GM12878 (cell line): Measurements from ENCODE around the gene PEX6. TPM values are rescaled to one million over a fixed set of nuclear protein-coding genes. Genes with fewer than 3 reads are reported as not detected.

Experiments
- ATAC-seq: fragments of 200-7000 bp; cut with Tn5 transposase; 3 replicates; pipeline ENCODE4 v1.9.1; 2020; ENCODE audit warnings: mild to moderate bottlenecking, moderate library complexity
- BruUV-seq: library from RNA; stranded (reverse); fragments of 400-500 nt; replicated peaks from 2 replicates; lab custom pipeline; 2021; lab: Mats Ljungman, UMichigan
- CTCF ChIA-PET: fragments of 300-600 bp; sonication (Branson Sonifier 250); formaldehyde crosslinking; extraction: SDS; loops from one replicate; lab custom pipeline; 2021; ENCODE audit warnings: inconsistent platforms; lab: Yijun Ruan, JAX
- POLR2A ChIA-PET: fragments of 350-600 bp; formaldehyde crosslinking; extraction: SDS; loops from one replicate; lab custom pipeline; 2021; ENCODE audit warnings: inconsistent platforms; lab: Charles Lee
- RAD21 ChIA-PET: fragments of 300-600 bp; sonication (Branson Sonifier 250); formaldehyde crosslinking; loops from one replicate; lab custom pipeline; 2023; ENCODE audit warnings: antibody characterized with exemption; ENCODE audit not compliant: unreplicated experiment; lab: Charles Lee
- SMC1A ChIA-PET: fragments of 300-600 bp; sonication (Branson Sonifier 250); formaldehyde crosslinking; loops from one replicate; lab custom pipeline; 2023; ENCODE audit not compliant: unreplicated experiment, uncharacterized antibody; lab: Charles Lee
- DNase-seq: peaks from one replicate; pipeline ENCODE4 v3.0.0-alpha.2; 2011; ENCODE audit warnings: low read depth, low spot score
- FAIRE-seq: peaks from 3 replicates; lab custom pipeline; 2011; peaks lifted over from hg19 to GRCh38; lab: Jason Lieb, UNC
- H2AFZ ChIP-seq: 2 replicates; pipeline ENCODE4 v1.6.0; 2011; ENCODE audit warnings: low read depth, low read length, control low read depth; ENCODE audit not compliant: control insufficient read depth
- H3K27ac ChIP-seq: 2 replicates; pipeline ENCODE4 v1.5.1; 2011; ENCODE audit warnings: control low read depth; ENCODE audit not compliant: control insufficient read depth, insufficient read depth
- H3K27me3 ChIP-seq, 2 experiments: replicated peaks in 1 of 2; 2 replicates each; pipeline versions ENCODE4 v1.6.0 to v1.6.1; 2011; ENCODE audit warnings: low read length in 1 of 2; ENCODE audit not compliant: control insufficient read depth in 2 of 2, insufficient read depth in 2 of 2
- H3K36me3 ChIP-seq, 2 experiments: 2 replicates each; pipeline ENCODE4 v1.5.1; 2011; ENCODE audit warnings: low read length in 1 of 2; ENCODE audit not compliant: control insufficient read depth in 2 of 2, insufficient read depth in 2 of 2
- H3K4me1 ChIP-seq: 2 replicates; pipeline ENCODE4 v1.6.1; 2011; ENCODE audit warnings: mild to moderate bottlenecking, low read length, moderate library complexity, mixed read lengths; ENCODE audit not compliant: control insufficient read depth, insufficient read depth
- H3K4me2 ChIP-seq: 2 replicates; pipeline ENCODE4 v1.6.0; 2011; ENCODE audit warnings: control low read depth; ENCODE audit not compliant: control insufficient read depth, insufficient read depth
- H3K4me3 ChIP-seq: fragments of 200-600 bp; sonication (generic); 2 replicates; pipeline ENCODE4 v1.5.1; 2016
- H3K79me2 ChIP-seq: 2 replicates; pipeline ENCODE4 v1.6.0; 2011; ENCODE audit warnings: low read length; ENCODE audit not compliant: control insufficient read depth, insufficient read depth
- H3K9ac ChIP-seq: 2 replicates; pipeline ENCODE4 v1.8.0; 2011; ENCODE audit warnings: low read length, control low read depth, mixed read lengths; ENCODE audit not compliant: control insufficient read depth, insufficient read depth
- H3K9me3 ChIP-seq: replicated peaks from 3 replicates; pipeline ENCODE4 v1.5.1; 2011; ENCODE audit warnings: mild to moderate bottlenecking, low read length; ENCODE audit not compliant: control insufficient read depth, insufficient read depth
- H4K20me1 ChIP-seq: 2 replicates; pipeline ENCODE4 v1.6.0; 2011; ENCODE audit not compliant: control insufficient read depth, insufficient read depth
- BMI1 ChIP-seq: fragments of 450-650 bp; IDR thresholded peaks from 2 replicates; pipeline ENCODE4 v1.6.1; 2016; ENCODE audit warnings: mild to moderate bottlenecking, moderate library complexity, borderline replicate concordance
- CBX5 ChIP-seq: sonication (generic); IDR thresholded peaks from 2 replicates; pipeline ENCODE4 v1.6.1; 2016; ENCODE audit warnings: low read depth, moderate library complexity, mild to moderate bottlenecking, inconsistent platforms
- EED ChIP-seq: sonication (generic); IDR thresholded peaks from 2 replicates; pipeline ENCODE4 v1.6.1; 2016; ENCODE audit warnings: antibody characterized with exemption, low read depth
- GABPA ChIP-seq: IDR thresholded peaks from 2 replicates; pipeline ENCODE4 v1.6.1; 2014; ENCODE audit warnings: antibody characterized with exemption, low read depth, mild to moderate bottlenecking, inconsistent platforms
- HDAC2 ChIP-seq: fragments of 200-600 bp; sonication (generic); IDR thresholded peaks from 2 replicates; pipeline ENCODE4 v1.6.1; 2017
- HDGF ChIP-seq: fragments of 450-650 bp; IDR thresholded peaks from 2 replicates; pipeline ENCODE4 v1.6.1; 2016; ENCODE audit warnings: antibody characterized with exemption
- JUNB ChIP-seq: IDR thresholded peaks from 2 replicates; pipeline ENCODE4 v1.6.1; 2016; ENCODE audit warnings: antibody characterized with exemption, mild to moderate bottlenecking
- MEF2A ChIP-seq: IDR thresholded peaks from 2 replicates; pipeline ENCODE4 v1.6.1; 2011; ENCODE audit warnings: low read depth, mild to moderate bottlenecking, low read length, moderate library complexity; ENCODE audit not compliant: insufficient read depth
- MEF2B ChIP-seq: fragments of 450-650 bp; IDR thresholded peaks from 2 replicates; pipeline ENCODE4 v1.6.1; 2018; ENCODE audit warnings: mild to moderate bottlenecking, moderate library complexity; ENCODE audit not compliant: partially characterized antibody, poor library complexity, severe bottlenecking
- MTA3 ChIP-seq: IDR thresholded peaks from 2 replicates; pipeline ENCODE4 v1.6.1; 2012; ENCODE audit warnings: low read length, inconsistent platforms, borderline replicate concordance
- POU2F2 ChIP-seq: IDR thresholded peaks from 3 replicates; pipeline ENCODE4 v1.6.1; 2011; ENCODE audit warnings: low read depth, mild to moderate bottlenecking, low read length, borderline replicate concordance
- RAD51 ChIP-seq: fragments of 450-650 bp; IDR thresholded peaks from 2 replicates; pipeline ENCODE4 v1.6.1; 2016; ENCODE audit warnings: moderate library complexity, mild to moderate bottlenecking, inconsistent platforms
- RB1 ChIP-seq: fragments of 450-650 bp; formaldehyde crosslinking; IDR thresholded peaks from 2 replicates; pipeline ENCODE4 v1.6.1; 2017; ENCODE audit warnings: mild to moderate bottlenecking, borderline replicate concordance
- RFX5 ChIP-seq: IDR thresholded peaks from 2 replicates; pipeline ENCODE4 v1.6.1; 2011; ENCODE audit warnings: low read depth, low read length, improper control_type of control experiment
- TARDBP ChIP-seq: IDR thresholded peaks from 2 replicates; pipeline ENCODE4 v1.6.1; 2016; ENCODE audit warnings: borderline replicate concordance
- WGBS: methylation state at CpG from one replicate; pipeline ENCODE4 v1.1.6; 2016; ENCODE audit warnings: low lambda C conversion rate; ENCODE audit not compliant: insufficient replicate concordance, insufficient coverage; ENCODE audit errors: missing lambda C conversion rate; 5-methylcytosine and 5-hydroxymethylcytosine counted together
- in situ Hi-C: fragments of 300-500 bp; cut with MboI; formaldehyde crosslinking; loops from 9 replicates; pipeline ENCODE4 v1.14.3; 2018; ENCODE audit warnings: mixed read lengths
- intact Hi-C: fragments of 100-400 bp; cut with micrococcal nuclease; formaldehyde crosslinking; loops from one replicate; pipeline ENCODE4 v1.14.2; 2022; ENCODE audit not compliant: unreplicated experiment
- polyA plus RNA-seq, 11 experiments: library from polyadenylated mRNA; depleted of rRNA in 4 of 11; unstranded in 6 of 11; stranded (reverse) in 5 of 11; fragments of >200 nt; fragmentation: Nextera tagmentation in 4 of 11; fragmentation: Illumina TruSeq in 1 of 11; extraction: Ambion mirVana in 4 of 11; extraction: Trizol in 1 of 11; gene quantifications; 1 replicate in 1 of 11; 2 replicates in 10 of 11; pipeline versions ENCODE4 v1.2.1 to v1.2.3, GENCODE V29; 2011 to 2016; ENCODE audit warnings: inconsistent platforms in 2 of 11, missing spikeins in 2 of 11, low read depth in 1 of 11
- total RNA-seq, 4 experiments: library from RNA; depleted of rRNA in 3 of 4; stranded (reverse); fragments of >200 nt in 3 of 4; fragmentation: Illumina TruSeq in 1 of 4; extraction: Trizol in 1 of 4; gene quantifications; 2 replicates each; pipeline versions ENCODE4 v1.2.1 to v1.2.3, GENCODE V29; 2013 to 2021
- TF ChIP-seq, protein P1 (sequence below): fragments of 450-650 bp; IDR thresholded peaks from 2 replicates; pipeline ENCODE4 v1.6.1; 2016; ENCODE audit warnings: mild to moderate bottlenecking
- TF ChIP-seq, protein P2 (sequence below): fragments of 150-350 bp; IDR thresholded peaks from 2 replicates; pipeline ENCODE4 v1.6.1; 2014; ENCODE audit warnings: mild to moderate bottlenecking, low read depth, low read length

PEX6 gene
- total and polyA plus RNA-seq, 10 of the 15 experiments (the other 5 are each of a cell fraction or from before 2014, with no cell fraction given): 0.39 to 21.1 (median 7.8) TPM

DNA sequence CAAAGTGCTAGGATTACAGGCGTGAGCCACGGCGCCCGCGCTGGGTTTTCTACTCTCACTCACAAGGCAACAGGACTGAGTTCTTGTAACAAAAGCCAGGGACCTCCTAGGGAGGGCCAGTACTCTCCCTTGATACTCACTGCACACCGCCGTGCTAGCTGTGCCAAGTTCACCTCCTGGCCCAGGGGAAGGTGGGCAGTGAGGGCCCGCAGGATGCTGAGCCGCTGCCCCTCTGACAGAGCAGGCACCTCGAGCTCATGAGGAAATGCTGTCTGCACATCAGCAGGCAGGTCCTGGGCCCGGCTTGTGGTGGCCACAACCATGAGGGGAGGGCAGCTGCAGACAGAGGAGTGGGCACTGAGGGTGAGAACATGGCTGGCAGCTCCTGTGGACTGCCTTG, 11.8 kb downstream of the PEX6 start:
- RAD21 ChIA-PET: interaction anchor here (0.6 kb wide), 1 partner anchor 151 kb away, joined by 3 read pairs; no protein-coding TSS in a partner anchor
- no peaks in the 10 kb centered on the region for H4K20me1 ChIP-seq
- H3K4me3 ChIP-seq: no peak overlapping the region
- intact Hi-C loops: no loop called here
- H3K4me1 ChIP-seq: no peaks in the 10 kb centered on the region
- in situ Hi-C loops: no loop called here
- H3K9ac ChIP-seq: no peak overlapping the region
- H2AFZ ChIP-seq: no peak overlapping the region
- WGBS: 93% methylated on average over 11 of the region's 11 CpGs
- DNase-seq (no peak), FAIRE-seq (no peak), ATAC-seq (no peak)
- no peaks in the 10 kb centered on the region for H3K27me3 ChIP-seq
- no peak overlapping the region for H3K4me2 ChIP-seq
- TF ChIP-seq GABPA: no peak
- TF ChIP-seq RFX5: no peak
- TF ChIP-seq TARDBP: no peak
- no peak for TF ChIP-seq HDAC2
- TF ChIP-seq, protein P1, sequence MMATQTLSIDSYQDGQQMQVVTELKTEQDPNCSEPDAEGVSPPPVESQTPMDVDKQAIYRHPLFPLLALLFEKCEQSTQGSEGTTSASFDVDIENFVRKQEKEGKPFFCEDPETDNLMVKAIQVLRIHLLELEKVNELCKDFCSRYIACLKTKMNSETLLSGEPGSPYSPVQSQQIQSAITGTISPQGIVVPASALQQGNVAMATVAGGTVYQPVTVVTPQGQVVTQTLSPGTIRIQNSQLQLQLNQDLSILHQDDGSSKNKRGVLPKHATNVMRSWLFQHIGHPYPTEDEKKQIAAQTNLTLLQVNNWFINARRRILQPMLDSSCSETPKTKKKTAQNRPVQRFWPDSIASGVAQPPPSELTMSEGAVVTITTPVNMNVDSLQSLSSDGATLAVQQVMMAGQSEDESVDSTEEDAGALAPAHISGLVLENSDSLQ: no peak
- no peak for TF ChIP-seq HDGF
- TF ChIP-seq MTA3: no peak
- TF ChIP-seq CBX5: no peak
- TF ChIP-seq MEF2B: no peak
- no peak for TF ChIP-seq MEF2A
- TF ChIP-seq, protein P2, sequence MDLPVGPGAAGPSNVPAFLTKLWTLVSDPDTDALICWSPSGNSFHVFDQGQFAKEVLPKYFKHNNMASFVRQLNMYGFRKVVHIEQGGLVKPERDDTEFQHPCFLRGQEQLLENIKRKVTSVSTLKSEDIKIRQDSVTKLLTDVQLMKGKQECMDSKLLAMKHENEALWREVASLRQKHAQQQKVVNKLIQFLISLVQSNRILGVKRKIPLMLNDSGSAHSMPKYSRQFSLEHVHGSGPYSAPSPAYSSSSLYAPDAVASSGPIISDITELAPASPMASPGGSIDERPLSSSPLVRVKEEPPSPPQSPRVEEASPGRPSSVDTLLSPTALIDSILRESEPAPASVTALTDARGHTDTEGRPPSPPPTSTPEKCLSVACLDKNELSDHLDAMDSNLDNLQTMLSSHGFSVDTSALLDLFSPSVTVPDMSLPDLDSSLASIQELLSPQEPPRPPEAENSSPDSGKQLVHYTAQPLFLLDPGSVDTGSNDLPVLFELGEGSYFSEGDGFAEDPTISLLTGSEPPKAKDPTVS: no peak
- TF ChIP-seq BMI1: no peak
- no peak for TF ChIP-seq POU2F2
- TF ChIP-seq RB1: no peak
- TF ChIP-seq JUNB: no peak
- TF ChIP-seq EED: no peak
- TF ChIP-seq RAD51: no peak
- POLR2A ChIA-PET: interaction anchor here (0.7 kb wide), 3 partner anchors 12 to 714 kb away, joined by 3 to 8 read pairs (median 6); partner anchors contain the start of gene PEX6
- H3K9me3 ChIP-seq: no peaks in the 10 kb centered on the region
- CTCF ChIA-PET: interaction anchor here (1.4 kb wide), 1 partner anchor 524 kb away, joined by 3 read pairs; no protein-coding TSS in a partner anchor
- no peak overlapping the region for H3K27ac ChIP-seq
- no TSS peak for BruUV-seq
- no peaks in the 10 kb centered on the region; a peak in 3 of 4 replicates for H3K36me3 ChIP-seq
- H3K79me2 ChIP-seq: no peaks in the 10 kb centered on the region
- SMC1A ChIA-PET: interaction anchor here (1.3 kb wide), 1 partner anchor 17 kb away, joined by 3 read pairs; the partner anchor contains the start of gene PPP2R5D
